NCI-H226 (cell line): ENCODE data around the gene ALDH16A1.
"Not testable (repeated sequence)": the region's sequence is repeated elsewhere in the genome, so short reads cannot be mapped to it uniquely, and the experiment has no call there.

Experiments
- DNase-seq: peaks from one replicate; pipeline ENCODE4 v3.0.0-alpha.2; 2015

The ALDH16A1 gene

DNA sequence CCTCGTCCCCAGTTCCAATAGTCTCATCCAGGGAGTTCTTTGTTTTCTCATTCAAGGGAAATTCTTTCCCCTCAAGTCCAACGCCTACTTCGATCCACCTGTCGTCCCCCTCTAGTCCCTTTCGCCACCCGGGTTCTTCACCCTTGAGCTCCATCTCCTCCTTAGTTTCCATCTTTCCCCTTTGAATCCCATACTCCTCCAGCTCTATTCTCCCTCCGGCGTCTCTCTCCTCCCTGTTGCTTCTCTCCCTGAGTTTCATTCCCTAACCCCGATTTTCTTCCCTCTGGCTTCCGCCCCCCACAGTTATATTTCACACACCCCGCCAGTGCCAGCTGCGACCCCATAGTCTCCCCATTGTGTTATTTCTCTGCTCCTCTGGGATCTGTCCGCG, 11.1 kb upstream of the ALDH16A1 start:
- DNase-seq, result no peak

DNA sequence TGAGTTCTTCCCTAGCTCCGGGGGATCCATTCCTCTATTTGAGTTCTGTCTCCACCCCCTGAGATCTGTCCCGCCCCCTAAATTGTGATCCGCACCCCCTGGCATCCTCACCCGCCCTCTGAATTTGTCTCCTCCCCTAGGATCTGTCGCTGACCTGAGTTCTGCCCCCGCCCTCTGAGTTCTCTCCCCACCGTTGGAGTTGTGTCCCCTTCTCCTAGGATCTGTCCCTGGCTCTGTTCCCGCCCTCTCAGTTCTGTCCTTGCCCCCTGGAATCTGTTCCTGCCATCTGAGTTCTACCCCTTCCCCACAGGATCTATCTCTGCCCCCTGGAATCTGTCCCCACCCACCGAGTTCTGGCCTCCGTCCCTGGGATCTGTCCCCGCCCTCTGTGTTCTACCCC, 10.7 kb upstream of the ALDH16A1 start:
- DNase-seq, result no peak

DNA sequence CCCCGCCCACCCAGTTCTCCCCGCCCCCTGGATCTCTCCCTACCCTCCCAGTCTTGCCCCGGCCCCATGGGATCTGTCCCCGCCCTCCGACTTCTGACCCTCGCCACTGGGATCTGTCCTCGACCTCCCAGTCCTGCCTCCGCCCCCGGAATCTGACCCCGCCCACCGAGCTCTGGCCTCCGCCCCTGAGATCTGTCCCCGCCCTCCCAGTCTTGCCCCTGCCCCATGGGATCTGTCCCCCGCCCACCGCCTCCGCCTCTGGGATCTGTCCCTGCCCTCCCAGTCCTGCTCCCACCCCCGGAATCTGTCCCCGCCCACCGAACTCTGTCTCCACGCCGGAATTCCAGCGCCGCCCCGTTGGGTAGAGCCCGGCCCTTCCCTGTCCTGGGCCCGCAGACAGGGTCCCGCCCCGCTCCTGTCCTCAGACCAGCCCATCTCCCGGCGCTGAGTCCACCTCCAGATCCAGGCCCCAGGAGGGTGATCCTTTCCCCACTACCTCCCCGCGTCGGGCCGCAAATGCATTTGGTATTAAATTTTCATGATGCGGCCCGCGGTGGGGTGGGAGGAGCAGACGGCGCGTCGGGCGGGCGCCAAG, 10.2 kb upstream of the ALDH16A1 start:
- peak; percentile 88 for DNase-seq

DNA sequence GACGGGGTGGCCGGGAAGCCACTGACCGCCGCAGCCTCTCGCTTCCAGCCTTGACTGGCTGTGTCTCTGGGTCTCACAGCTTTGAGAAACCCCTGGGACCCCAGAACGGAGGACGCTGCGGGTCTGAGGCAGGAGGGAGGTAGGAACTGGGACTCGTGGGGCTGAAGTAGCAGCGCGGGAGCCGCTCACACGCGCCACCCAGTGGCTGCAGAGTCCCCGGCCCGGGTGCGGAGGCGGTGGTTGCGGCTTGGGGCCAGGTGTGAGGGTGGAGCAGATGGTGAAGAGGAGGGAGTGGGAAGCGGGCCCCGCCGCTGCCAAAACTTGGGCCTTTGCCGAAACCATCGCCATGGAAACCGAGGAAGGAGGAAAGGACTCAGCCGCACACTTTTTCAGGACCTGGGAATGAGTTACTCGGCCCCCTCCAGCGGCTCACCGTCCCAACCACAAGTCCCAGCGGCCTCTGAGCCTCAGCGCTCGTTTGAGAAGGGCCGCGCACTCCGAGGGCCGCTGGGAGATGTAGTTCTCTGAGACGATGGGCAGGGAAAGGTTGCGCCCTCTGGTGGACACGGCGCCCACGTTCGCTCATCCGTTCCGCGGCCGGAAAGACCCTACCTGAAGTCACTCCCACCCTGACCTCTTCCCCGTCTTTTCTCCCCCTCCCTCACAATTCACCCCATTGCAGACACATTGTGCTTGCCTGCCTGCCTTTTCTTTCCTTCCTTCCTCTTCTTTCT, 9.5 kb upstream of the ALDH16A1 start:
- DNase-seq, result peak; percentile 91

DNA sequence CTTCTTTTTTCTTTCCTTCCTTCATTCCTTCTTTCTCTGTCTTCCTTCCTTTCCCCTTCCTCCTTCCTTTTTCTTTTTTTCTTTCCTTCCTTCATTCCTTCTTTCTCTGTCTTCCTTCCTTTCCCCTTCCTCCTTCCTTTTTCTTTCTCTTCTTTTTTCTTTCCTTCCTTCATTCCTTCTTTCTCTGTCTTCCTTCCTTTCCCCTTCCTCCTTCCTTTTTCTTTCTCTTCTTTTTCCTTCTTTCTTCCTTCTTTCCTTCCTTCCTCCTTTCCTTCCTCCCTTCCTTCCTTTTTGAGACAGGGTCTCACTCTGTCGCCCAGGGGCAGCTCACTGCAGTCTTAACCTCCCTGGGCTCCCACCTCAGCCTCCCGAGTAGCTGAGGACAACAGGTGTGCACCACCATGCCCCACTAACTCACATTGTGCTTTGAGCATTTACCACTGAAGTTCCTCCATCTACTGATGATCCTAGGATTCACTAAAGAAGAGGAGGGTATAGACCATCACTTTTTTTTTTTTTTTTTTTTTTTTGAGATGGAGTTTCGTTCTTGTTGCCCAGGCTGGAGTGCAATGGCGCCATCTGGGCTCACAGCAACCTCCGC, 8.8 kb upstream of the ALDH16A1 start:
- DNase-seq, result not testable (repeated sequence)

DNA sequence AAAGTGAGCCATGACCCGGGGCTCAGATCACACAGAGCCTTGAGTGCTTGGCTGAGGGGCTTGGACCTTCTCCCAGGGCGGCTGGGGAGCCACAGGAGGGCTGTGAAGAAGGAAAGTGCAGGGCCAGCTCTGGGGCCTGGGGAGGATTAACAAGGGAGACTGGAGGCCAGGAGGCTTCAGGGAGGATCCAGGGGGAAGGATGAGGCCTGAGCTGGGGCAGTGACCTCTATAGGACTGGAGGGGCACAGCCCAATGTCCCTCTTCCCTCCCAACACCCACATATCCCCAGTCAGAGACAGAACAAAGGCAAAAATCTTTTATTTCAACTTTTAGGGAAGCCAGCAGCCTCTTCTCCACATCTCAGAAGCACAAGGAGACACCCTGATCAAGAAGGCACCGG, 7.0 kb upstream of the ALDH16A1 start:
- no peak for DNase-seq

DNA sequence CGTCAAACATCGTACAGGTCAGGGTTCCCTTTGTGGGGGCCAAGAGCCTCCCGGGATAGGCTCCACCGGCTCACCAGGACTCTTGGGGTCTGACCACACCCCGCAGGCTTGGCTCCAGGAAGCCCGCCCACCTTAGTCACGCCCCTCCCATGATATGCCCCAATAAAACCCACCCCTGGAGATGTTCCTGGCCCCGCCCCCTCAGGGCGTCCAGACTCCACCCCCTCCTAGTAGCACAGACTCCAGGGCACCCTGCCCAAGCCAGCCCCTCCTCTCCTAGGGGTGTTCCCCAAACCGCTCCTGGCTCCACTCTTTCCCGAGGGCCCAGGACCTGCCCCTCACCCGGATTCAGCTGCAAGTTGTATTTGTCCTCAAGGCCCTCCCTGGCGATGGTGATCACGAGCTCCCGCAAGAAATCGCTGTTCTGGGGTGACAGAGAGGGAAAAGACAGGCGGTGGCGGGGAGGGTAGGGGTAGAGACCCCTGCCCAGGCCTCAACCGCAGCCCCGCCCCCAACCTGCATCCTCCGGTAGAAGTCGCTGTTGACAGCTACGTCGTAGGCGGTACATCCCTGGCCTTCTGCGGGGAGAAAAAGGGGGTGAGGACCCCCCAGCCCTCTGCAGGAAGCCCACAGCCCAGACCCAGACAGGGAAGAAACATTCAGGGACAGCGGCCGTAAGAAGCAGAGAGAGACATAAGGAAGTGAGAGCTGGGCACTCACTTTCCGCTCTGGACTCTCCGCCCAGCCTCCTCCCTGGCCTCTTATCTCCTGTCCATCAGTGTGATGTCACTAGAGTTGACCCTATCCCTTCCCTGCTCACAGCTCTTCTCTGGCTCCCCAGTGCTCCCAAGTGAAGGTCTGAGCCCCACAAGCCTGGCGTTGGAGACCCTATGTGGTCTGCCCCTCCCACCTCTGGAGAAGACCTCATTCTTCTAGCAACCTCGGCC, 5.3 kb upstream of the ALDH16A1 start:
- peak; percentile 25 for DNase-seq

DNA sequence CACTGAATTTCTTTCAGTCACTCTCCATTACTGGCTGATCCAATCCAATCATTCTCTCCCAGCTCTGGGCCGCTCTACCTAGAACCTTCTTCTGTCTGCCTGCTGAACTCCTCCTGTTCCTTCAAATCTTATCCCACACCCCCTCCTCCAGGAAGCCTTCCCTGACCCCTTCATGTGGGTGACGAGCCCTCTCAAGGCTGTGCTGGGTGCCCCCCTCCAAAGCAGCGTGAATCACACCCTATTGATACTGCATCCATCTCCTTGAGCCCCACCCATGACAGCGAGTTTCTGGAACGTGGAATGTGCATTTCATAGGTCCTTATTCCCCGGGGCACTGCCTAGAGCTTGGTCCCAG, 4.6 kb upstream of the ALDH16A1 start:
- DNase-seq, result no peak

DNA sequence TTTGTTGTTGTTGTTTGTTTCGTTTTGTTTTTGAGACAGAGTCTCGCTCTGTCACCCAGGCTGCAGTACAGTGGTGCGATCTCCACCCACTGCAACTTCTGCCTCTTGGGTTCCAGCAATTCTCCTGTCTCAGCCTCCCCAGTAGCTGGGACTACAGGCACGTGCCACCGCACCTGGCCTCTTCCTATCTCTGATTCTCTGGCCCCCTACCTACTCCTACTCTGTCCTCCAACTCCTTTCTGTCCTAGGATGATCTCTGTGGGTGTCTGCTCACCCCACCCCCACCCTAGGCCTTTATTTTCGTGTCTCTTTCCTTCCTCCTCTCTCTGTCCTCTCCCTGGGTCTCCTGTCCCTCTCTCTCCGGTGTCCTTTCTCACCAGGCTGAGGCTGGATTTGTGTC, 2.6 kb upstream of the ALDH16A1 start:
- no peak for DNase-seq

DNA sequence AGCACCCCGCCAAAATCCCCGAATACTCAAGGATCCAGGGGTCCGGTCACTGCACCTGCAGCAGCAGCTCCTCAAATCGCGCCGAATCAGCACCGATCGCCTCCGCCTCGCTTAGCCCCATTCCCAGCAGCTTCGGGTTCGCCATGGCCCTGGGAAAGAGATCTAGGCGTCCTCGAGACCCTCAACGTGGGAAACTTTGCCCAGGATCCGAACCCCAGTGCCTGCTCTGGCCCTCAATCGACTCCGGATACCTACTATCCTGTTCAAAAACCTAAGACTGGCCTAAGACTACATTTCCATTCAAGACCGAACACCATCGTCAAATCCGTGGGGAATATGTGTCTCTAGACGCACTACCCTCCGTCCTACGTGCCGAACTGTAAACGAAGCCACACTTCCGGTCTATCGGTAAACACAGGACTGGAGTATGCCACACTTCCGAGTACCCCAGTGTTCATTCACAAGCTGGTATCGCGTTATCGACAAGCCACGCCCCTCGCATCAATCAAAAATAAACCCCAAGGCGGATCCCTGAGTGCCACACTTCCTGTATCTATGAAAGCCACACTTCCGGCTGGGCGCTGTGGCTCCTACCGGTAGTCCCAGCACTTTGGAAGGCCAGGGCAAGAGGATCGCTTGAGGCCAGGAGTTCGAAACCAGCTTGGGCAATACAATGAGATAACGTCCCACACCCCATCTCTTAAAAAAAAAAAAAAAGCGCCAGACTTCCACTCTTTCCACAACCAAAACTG, 1.4 kb upstream of the ALDH16A1 start, which contains the start of gene PIH1D1:
PIH1D1 (minus strand) TSS at position 385 of the 752 bp plus-strand sequence; CDS start at position 145, 240 bp downstream.
- peak; percentile 97 for DNase-seq

DNA sequence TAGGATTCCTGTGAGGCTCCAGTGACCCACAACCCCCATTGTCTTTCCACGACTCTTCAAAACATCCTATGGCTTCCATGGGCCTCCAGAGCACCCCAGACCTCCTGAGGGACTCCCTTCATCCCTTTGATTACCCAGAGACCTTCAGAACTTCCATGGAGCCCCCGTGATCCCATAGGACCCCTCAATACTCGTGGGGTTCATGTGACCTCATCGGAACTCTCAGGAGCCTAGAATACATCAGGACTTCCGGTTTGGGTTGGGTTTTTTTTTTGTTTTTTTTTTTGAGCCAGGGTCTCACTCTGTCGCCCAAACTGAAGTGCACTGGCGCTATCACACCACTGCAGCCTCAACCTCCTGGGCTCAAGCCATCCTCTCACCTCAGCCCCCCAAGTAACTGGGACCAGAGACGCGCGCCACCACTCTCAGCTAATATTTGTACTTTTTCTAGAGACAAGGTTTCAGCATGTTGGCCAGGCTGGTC, 774 bp downstream of the ALDH16A1 start:
- DNase-seq, result no peak

DNA sequence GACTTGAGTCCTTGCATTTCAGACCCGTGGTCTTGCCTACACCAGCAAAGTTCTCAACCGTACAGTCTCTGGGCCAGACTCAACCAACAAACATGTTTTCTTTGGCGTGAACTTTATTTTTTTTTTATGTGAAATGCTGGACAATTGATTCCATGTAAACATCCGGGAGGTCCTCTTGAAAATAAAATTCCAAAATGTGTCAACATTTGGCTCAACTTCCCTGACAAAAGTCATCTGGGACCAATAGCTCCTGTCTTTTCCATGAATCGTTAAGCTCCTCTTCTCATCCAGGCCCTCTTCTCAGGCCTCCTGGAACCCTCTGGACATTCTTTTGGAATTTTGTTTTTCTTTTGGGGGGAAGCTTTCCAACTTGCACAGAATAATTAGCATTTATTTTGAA, 2.7 kb downstream of the ALDH16A1 start:
- no peak for DNase-seq

DNA sequence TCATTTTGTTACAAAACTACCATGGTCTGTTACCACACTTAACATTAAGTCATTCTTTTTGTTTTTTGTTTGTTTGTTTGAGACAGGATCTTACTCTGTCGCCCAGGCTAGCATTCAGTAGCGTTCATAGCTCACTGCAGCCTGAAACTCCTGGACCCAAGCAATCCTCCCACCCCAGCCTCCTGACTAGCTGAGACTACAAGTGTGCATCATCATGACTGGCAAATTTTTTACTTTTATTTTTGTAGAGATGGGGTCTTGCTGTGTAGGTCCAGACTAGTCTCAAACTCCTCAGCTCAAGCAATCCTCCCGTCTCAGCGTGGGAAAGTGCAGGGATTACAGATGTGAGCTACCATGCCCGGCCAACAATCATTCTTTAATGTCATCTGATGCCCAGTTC, 3.3 kb downstream of the ALDH16A1 start:
- no peak for DNase-seq

DNA sequence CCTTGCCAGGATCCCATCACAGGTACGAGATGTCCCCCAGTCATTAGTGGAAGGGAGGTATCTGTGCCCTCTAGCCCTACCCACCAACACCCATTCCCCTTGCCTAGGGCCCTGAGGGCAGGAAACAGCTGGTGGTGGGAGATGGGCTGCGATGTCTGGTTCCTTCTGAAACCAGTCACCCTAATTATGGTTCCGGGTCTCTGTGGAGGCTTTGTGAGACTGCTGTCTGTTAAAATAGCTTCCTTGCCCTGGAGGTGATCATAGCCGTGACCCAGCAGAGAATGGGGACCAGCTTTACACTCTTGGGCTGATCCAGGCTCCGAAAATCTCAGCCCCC, 5.5 kb downstream of the ALDH16A1 start:
- DNase-seq, result no peak

DNA sequence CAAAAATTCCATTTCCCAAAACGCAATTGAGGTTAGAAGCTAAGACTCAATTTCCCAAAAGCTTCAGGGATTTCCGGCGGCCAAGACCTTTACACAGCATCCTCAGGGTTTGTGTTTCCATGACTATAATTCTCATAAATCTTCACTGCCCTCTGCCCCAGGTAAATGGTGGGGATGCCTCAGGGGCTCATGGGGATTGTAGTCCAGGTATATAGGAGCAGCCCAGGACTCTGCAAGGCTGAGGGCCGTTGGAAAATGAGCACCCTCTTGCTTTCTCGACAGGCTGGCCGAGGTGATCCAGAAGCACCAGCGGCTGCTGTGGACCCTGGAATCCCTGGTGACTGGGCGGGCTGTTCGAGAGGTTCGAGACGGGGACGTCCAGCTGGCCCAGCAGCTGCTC, 6.4 kb downstream of the ALDH16A1 start:
- DNase-seq, result no peak

DNA sequence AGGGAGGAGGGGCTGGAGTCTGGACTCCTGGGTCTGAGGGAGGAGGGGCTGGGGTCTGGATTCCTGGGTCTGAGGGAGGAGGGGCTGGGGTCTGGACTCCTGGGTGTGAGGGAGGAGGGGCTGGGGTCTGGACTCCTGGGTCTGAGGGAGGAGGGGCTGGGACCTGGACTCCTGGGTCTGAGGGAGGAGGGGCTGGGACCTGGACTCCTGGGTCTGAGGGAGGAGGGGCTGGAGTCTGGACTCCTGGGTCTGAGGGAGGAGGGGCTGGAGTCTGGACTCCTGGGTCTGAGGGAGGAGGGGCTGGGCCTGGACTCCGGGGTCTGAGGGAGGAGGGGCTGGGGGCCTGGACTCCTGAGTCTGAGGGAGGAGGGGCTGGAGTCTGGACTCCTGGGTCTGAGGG, 8.1 kb downstream of the ALDH16A1 start:
- DNase-seq, result not testable (repeated sequence)

DNA sequence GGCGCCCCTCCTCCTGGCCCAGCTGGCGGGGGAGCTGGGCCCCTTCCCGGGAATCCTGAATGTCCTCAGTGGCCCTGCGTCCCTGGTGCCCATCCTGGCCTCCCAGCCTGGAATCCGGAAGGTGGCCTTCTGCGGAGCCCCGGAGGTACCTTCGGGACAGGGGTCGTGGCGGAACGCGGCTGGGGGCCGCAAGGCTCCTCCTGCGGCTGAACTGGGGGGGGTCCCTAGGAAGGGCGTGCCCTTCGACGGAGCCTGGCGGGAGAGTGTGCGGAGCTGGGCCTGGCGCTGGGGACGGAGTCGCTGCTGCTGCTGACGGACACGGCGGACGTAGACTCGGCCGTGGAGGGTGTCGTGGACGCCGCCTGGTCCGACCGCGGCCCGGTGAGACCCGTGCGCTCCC, 8.6 kb downstream of the ALDH16A1 start:
- DNase-seq, result no peak

DNA sequence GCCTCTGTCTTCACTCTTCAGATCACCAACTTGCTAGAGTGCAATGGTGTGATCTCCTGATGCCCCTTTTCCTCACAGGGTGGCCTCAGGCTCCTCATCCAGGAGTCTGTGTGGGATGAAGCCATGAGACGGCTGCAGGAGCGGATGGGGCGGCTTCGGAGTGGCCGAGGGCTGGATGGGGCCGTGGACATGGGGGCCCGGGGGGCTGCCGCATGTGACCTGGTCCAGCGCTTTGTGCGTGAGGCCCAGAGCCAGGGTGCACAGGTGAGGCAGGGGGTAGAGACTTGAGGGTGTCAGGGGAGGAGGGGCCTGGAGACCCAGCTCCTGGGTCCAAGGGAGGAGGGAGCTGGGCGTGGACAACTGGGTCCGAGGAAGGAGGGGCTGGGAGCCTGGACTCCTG, 9.5 kb downstream of the ALDH16A1 start:
- no peak for DNase-seq

DNA sequence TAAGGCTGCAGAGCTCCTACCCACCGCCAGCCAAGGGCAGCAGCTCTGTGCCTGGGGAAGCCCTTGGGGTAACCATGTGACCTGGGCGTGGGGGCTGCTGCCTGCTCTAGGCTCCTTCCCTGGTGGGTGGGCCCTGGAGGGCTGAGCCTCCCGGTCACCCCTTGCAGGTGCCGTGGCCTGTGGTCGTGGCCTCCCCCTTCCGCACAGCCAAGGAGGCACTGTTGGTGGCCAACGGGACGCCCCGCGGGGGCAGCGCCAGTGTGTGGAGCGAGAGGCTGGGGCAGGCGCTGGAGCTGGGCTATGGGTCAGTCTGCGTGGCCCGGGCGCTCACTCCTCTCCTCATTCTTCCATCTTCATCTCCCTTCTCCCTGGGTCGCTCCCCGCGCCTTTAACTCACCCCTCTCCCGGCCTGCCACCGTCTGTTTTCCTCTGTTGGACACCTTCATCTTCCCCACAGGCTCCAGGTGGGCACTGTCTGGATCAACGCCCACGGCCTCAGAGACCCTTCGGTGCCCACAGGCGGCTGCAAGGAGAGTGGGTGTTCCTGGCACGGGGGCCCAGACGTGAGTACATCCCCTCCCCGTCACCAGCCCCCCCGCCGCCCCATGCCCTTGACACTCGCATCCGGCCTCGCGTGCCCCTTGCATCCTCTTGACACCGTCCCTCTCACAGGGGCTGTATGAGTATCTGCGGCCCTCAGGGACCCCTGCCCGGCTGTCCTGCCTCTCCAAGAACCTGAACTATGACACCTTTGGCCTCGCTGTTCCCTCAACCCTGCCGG, 11.1 kb downstream of the ALDH16A1 start:
- no peak for DNase-seq

DNA sequence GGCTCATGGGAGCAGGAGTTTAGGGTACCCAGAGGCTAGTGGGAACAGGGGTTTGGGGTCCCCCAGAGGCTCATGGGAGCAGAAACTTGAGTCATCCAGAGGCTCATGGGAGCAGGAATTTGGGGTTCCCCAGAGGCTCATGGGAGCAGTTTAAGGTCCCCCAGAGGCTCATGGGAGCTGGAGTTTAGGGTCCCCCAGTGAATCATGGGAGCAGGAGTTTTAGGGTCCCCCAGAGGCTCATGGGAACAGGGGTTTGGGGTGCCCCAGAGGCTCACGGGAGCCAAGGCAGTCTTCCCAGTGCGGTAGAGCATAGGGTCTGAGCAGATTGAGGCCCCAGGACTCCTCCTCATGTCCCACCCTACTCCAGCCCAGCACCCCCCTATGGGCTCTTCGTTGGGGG, 12.3 kb downstream of the ALDH16A1 start:
- DNase-seq, result no peak

DNA sequence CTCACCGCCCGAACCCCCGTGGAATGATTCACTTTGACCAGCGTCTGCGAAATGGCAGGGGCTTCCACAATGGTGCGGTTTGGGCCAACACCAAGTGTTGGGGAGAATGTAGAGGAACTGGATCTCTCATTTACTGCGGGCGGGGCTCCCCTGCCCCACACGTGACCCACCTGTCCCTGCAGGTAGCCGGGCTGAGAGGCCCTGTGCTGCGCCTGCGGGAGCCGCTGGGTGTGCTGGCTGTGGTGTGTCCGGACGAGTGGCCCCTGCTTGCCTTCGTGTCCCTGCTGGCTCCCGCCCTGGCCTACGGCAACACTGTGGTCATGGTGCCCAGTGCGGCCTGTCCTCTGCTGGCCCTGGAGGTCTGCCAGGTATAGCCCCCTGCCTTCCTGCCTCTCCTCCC, 15.2 kb downstream of the ALDH16A1 start:
- DNase-seq, result no peak
